ELF-1 (cell line): ENCODE data around the gene AFMID.
A peak's percentile ranks its signal among the peaks of the same experiment; 100 is the strongest.
"Not testable (repeated sequence)": the region's sequence is repeated elsewhere in the genome, so short reads cannot be mapped to it uniquely, and the experiment has no call there.

Experiments used
- DNase-seq: peaks from one replicate; pipeline ENCODE4 v3.0.0-alpha.2; 2016; ENCODE audit warnings: low read depth, low spot score

AFMID gene

GRCh38 chr17:78154903-78155811 is 32.0 kb upstream of the AFMID start:
- DNase-seq: no peak

- no peak for DNase-seq
Observed at GRCh38 chr17:78159575-78160158, 27.5 kb upstream of the AFMID start.

- DNase-seq: no peak
Observed at GRCh38 chr17:78163881-78164747, 23.0 kb upstream of the AFMID start.

GRCh38 chr17:78164748-78165607 is 22.2 kb upstream of the AFMID start:
- DNase-seq: no peak

GRCh38 chr17:78166416-78166815 is 20.7 kb upstream of the AFMID start:
- DNase-seq: no peak

GRCh38 chr17:78168242-78168902 is 18.8 kb upstream of the AFMID start, which contains the start of gene SYNGR2:
TSS of gene SYNGR2 (plus strand) at chr17:78168581. CDS start at chr17:78168617, 36 bp downstream.
- DNase-seq: peak; percentile 84

- DNase-seq: peak; percentile 52
Observed at GRCh38 chr17:78168903-78169793, 18.0 kb upstream of the AFMID start.

GRCh38 chr17:78170692-78171590 is 16.2 kb upstream of the AFMID start:
- no peak for DNase-seq

GRCh38 chr17:78171591-78172248 is 15.4 kb upstream of the AFMID start:
- not testable (repeated sequence) for DNase-seq

- no peak for DNase-seq
Observed at GRCh38 chr17:78172249-78173051, 14.7 kb upstream of the AFMID start.

GRCh38 chr17:78173097-78173715 is 14.0 kb upstream of the AFMID start:
- DNase-seq: no peak

GRCh38 chr17:78174346-78174869 is 12.8 kb upstream of the AFMID start:
- DNase-seq: no peak

- peak; percentile 60 for DNase-seq
Observed at GRCh38 chr17:78174870-78175642, 12.1 kb upstream of the AFMID start.

GRCh38 chr17:78175643-78175981 is 11.6 kb upstream of the AFMID start:
- no peak for DNase-seq

- DNase-seq: peak; percentile 84
Observed at GRCh38 chr17:78176548-78177025, 10.6 kb upstream of the AFMID start.
